ENCODE results near the gene EIF4EBP3. TPM values are rescaled to one million over a fixed set of nuclear protein-coding genes. Genes with fewer than 3 reads are reported as not detected.

The EIF4EBP3 gene
- total RNA-seq, 1 experiment from 2014 or later, result 6.5 TPM

DNA sequence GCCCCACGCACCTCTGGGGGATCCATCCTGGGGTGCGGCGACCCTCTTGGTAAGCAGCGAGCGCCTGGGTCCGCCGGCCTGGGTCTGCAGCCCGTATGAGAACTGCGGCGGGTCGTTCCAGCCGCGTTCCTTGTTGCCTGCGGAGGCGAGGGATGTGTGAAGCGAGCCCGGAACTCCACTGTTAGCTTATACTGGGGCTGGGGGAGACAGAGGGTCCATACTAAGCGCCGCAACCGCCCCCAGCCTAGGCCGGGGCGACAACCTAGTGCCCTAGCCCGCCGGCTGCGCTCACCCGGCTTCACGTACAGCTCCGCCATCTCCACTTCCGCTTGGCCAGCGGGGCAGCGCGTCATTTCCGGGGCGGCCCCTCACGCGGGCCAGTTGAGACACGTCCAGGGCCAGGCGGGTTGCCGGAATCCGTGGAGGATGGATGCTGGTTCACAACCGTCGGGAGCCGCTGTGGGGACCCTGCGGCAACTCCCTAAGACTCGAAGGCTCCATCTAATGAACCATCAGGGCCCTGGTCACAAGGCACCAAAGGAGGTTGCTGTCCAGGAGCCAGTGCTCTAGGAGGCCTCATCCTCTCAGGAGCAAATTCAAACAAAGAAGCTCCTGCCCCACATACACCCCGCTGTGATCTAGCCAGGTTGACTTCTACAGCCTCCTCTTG, 9.8 kb downstream of the EIF4EBP3 start, which contains the start of gene SRA1:
SRA1 (minus strand) TSS at position 338 of the 670 bp plus-strand sequence; CDS start at position 317, 21 bp downstream.
- DNase-seq (ENCODE audit: low spot score), result peak; percentile 90

DNA sequence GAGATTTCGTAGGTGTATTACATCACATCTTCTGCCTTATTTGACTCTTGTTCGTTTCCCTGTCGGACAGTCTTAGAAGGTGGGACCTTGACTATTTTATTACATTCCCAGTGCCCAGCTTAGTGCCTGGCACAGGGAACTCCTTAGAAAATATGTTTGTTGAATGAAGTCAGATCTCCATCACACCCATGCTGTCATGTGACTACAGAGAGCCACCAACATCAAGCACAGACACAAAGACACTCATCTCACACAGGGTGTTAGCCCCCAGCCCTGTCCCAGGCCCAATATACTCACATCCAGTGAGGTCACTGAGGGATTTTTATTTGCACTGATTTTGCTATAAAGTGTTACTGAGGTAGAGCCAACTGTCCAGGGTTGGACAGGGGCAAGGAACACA, 10.5 kb downstream of the EIF4EBP3 start:
- DNase-seq (ENCODE audit: low spot score), result no peak

DNA sequence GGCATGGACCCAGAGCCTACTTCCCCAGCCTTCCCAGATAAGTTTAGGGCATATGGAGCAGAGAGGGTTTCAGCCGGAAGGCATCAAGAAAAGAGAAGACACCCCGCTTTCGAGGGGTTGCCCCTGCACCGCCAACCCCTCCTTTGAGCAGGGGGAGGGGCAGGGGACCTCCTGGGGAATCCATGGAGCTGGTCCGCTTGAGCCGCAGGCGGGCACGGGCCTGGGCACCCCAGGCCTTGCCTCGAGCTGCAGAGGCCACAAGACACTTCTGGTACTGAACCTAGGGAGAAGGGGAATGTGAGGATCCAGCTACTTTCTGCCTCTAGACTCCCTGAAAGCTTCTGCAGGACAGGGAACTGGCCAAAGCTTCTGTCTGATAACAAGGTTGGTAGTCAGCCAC, 11.1 kb downstream of the EIF4EBP3 start:
- no peak for DNase-seq (ENCODE audit: low spot score)

DNA sequence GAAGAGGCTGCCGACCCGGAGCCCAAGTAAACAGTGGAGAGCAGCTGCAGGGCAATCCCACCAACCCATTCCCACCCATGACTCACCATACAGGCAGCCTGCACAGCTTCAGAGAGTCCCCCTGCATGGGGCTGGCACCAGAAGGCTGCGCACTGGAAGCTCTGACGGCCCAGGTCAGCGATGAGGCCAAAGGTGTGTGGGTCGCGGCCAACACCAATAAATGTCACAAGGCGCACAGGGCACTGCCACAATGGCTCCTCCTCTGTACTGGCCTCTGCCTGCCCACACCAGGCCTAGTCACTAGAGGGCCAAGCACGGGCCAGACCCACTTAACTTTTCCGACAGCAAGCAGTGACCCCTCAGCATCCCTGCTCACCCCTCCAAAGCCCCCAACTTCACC, 12.8 kb downstream of the EIF4EBP3 start:
- DNase-seq (ENCODE audit: low spot score), result no peak

DNA sequence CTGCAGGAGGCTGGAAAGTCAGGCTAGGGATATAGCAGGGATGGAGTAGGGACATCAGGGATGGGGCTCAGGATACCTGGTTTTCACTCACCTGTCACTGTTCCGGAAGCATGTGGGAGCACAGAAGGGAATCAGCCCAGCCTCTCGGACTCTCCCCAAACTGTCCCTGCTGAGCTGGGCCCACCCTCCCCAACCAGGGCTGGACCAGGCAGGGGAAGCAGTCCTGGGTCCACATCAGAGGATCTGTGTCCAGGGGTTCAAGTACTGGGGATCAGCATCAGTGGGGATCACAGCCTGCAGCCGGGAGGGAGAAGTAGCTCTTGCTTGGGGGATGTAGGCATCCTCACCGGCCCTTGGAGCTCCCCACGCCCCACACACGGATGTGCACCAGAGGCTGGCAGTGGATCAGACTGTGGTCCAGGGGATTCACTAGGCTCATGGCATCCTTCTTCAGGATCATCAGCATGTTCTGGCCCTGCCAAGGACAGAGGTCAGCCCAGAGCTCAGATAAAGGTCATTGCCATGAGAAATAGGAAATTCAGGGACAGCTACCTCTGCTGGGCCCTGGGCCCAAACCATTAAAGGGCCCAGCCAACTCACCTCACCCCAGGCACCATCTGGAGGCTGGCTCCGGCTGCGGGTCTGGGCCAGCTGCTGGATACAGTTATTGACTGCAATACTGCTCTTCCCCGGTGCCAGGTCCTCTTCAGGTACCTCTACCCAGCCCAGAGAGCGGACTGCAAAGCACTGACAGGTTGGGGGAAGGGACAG, 14.5 kb downstream of the EIF4EBP3 start:
- DNase-seq (ENCODE audit: low spot score), result no peak

DNA sequence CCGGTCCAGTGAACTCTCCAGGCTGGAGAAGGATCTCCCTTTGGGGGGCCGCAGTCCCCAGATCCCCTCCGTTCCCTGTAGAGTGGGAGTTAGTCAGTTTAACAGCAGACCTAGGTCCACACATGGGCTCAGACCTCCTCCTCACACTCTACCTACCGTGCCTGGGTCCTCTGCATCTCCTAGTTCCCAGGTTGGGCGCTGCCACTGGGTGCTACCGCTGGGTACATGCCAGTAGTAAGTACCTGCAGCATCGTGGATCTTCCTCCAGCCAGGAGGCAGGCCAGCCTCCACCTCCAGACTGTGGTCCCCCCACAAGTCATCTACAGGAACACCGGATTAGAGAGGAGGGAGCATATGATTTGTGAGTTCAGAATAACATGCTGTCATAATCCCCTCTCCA, 16.1 kb downstream of the EIF4EBP3 start:
- DNase-seq (ENCODE audit: low spot score), result no peak

DNA sequence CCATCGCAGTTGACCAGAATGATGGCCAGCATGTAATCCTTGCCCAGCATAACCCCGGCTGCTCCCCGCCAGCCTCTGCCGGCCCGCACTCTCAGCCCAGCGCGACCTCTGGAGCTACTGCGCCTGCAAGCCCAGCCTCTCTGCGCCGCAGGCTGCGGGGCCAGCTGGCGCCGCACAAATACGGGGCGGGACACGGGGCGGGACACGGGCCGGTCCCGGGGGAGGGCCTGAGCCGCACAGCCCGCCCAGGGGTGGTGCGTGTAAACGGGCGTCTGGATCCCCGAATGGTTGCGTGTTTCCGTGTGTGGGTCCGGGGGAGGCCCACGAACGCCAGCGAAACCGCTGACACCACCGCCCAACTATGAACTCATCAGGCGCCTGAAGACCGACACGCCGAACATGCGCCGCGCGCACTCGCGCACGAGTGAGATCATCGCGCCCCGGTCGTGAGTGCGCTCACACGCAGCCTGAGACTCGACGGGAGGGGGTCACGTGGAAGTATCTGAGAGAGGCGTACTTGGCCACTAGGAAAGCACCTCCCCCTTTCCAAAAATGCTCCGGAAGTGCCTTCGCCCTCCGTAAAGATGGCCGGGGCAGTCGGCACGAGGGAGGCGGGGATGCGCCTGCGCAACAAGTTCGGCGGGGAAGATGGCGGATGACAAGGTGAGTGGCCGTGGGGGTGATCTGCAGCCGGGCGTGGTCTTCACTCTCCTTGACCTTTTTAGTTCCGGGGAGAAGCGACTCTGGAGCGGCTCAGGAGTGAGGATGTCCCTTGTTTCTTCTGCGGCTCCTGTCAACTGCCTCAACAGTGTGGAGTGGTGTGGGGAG, 16.9 kb downstream of the EIF4EBP3 start, which contains the start of the genes APBB3 and SLC35A4:
APBB3 (minus strand) TSS at position 403 of the 828 bp plus-strand sequence; CDS start at position 50, 353 bp downstream.
SLC35A4 (plus strand) TSS at position 633 of the 828 bp plus-strand sequence. CDS start 2,342 bp downstream, outside the sequence.
- DNase-seq (ENCODE audit: low spot score), result peak; percentile 94

DNA sequence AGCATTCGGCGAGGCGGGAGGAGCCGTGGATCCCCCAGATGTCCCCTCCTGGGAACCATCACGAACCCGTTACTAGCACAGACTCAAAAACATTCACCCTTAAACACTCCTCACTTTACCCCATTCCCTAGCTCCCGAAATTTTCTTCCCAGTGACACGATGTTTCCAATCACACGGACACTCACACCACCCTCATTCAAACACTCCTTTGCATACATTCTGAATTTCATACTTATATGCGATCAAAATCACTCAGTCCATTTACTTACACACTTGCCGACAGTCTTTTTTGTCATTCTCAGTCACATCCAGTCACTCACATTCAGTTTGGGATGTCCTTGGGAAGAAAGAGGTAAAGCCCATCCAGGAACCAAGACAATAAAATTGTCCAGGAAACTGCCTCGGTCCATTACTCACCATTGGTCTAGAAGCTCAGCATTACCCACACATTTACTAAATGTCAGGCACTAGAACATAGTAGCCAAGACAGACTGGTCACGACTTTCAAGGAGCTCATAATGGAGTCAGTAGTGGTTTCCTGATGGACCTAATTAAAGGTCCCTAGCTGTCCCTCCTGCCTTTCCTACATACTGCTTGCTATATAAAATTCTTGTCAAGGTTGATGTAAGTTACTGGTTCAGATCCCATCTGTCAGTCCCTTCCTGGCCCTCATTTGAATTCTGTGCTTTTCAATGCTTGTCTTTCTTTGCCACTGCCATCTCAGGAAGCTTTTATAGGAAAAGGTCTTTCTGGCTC, 17.7 kb downstream of the EIF4EBP3 start:
- DNase-seq (ENCODE audit: low spot score), result peak; percentile 48

DNA sequence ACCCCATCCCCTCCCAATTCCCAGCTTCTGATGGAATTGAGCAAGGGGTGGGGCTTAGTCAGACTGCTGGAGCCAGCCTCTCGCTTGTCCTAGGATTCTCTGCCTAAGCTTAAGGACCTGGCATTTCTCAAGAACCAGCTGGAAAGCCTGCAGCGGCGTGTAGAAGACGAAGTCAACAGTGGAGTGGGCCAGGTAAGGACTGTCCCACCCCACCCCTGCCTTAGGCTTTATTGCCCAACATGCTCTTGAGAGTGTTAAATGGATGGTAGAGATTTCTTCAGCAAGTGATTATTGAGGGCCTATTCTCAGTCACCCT, 18.3 kb downstream of the EIF4EBP3 start:
- DNase-seq (ENCODE audit: low spot score), result no peak

DNA sequence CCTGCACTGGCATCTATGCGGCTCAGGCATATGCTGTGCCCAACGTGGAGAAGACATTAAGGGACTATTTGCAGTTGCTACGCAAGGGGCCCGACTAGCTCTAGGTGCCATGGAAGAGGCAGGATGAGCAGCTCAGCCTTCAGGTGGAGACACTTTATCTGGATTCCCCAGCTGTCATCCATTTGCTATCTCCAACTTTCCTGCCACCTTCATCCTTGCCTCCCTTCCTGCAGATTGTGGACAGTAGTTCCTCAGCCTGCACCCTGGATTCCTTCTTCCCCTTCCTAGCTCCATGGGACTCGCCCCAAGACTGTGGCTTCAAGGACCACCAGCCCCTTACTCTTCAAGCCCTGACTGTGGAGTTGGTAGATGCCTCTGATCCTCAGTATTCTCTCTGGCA, 19.2 kb downstream of the EIF4EBP3 start:
- no peak for DNase-seq (ENCODE audit: low spot score)

DNA sequence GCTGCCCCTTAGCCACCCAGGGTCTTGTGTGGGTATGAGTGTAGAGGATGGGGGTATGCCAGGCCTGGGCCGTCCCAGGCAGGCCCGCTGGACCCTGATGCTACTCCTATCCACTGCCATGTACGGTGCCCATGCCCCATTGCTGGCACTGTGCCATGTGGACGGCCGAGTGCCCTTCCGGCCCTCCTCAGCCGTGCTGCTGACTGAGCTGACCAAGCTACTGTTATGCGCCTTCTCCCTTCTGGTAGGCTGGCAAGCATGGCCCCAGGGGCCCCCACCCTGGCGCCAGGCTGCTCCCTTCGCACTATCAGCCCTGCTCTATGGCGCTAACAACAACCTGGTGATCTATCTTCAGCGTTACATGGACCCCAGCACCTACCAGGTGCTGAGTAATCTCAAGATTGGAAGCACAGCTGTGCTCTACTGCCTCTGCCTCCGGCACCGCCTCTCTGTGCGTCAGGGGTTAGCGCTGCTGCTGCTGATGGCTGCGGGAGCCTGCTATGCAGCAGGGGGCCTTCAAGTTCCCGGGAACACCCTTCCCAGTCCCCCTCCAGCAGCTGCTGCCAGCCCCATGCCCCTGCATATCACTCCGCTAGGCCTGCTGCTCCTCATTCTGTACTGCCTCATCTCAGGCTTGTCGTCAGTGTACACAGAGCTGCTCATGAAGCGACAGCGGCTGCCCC, 19.8 kb downstream of the EIF4EBP3 start:
- no peak for DNase-seq (ENCODE audit: low spot score)

DNA sequence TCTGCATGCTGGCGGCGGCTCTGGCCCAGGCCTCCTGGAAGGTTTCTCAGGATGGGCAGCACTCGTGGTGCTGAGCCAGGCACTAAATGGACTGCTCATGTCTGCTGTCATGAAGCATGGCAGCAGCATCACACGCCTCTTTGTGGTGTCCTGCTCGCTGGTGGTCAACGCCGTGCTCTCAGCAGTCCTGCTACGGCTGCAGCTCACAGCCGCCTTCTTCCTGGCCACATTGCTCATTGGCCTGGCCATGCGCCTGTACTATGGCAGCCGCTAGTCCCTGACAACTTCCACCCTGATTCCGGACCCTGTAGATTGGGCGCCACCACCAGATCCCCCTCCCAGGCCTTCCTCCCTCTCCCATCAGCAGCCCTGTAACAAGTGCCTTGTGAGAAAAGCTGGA, 20.4 kb downstream of the EIF4EBP3 start:
- no peak for DNase-seq (ENCODE audit: low spot score)

DNA sequence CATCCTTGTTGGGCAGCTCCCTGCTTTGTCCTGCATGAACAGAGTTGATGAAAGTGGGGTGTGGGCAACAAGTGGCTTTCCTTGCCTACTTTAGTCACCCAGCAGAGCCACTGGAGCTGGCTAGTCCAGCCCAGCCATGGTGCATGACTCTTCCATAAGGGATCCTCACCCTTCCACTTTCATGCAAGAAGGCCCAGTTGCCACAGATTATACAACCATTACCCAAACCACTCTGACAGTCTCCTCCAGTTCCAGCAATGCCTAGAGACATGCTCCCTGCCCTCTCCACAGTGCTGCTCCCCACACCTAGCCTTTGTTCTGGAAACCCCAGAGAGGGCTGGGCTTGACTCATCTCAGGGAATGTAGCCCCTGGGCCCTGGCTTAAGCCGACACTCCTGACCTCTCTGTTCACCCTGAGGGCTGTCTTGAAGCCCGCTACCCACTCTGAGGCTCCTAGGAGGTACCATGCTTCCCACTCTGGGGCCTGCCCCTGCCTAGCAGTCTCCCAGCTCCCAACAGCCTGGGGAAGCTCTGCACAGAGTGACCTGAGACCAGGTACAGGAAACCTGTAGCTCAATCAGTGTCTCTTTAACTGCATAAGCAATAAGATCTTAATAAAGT, 21.1 kb downstream of the EIF4EBP3 start:
- DNase-seq (ENCODE audit: low spot score), result no peak

DNA sequence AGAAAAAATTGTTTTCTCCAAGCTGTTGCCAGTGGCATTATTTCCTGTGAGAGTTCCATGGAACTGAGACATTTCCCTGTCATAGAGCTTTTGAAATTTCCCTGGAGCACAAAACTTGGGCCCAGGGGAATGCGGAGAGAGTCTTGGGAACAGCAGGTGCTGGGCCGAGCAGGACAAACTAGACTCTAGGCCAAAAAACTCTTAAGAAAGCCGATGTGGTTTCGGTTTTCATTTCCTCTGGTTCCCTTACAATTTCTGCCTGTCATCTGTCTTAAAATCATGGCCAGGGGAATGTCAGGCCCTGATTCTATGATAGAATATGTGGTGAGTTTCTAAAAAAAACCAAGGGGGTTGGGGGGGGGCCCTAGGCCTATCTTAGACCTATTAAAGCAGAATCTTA, 21.7 kb downstream of the EIF4EBP3 start:
- DNase-seq (ENCODE audit: low spot score), result no peak

DNA sequence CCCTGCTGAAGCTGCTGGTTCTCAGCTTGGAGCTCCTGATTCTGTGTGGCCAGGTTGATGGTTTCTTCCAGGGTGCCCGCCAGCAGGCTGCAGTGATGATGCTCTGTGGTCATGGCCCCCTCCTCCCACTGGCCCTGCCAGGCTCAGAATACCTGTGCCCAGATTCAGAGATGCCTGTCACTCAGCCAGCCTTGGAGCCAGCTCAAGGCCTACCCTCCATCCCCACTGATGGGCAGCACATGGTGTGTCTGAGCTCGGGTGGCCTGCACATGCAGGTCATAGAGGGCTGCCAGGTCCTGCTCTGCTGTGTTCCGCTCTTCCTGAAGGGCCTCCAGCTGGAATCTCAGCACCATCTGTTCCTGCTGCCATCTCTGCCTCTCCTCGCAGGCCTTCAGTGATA, 22.6 kb downstream of the EIF4EBP3 start:
- DNase-seq (ENCODE audit: low spot score), result no peak

DNA sequence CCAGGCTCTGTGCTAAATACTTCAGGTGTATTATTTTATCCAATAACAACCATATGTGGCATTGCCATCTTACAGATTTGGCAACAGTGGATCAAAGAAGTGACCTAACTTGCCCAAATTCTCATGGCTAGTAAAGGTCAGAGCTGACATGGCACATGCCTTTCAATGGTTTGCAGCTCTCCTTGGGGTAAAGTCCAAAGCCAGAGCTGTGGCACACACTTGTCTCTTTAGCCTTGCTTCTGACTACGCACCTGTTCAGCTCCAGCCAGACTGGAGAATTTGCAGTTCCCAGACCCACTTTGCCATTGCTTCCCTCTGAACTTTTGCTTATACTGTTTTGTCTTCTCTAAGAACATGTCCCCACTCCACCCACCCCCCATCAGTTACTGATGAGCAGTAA, 23.0 kb downstream of the EIF4EBP3 start:
- no peak for DNase-seq (ENCODE audit: low spot score)

DNA sequence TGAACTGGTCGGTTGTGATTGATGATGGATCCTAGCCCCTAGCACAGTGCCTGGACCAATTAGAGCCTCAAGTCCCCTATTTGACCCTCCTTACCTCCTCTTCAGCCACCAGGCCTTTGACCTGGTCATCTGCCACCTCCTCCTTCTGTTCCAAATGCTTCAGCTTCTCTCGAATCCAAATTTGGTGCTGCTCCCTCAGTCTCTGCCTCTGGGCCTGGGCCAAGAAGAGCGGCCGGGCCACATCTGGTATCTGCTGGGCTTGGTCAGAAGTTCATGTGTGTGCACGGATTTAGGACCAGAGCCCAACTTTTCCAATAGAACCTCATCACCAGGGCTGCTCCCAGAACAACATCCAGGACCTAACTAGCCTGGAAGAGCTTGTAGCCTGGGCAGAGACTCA, 23.6 kb downstream of the EIF4EBP3 start:
- DNase-seq (ENCODE audit: low spot score), result no peak

DNA sequence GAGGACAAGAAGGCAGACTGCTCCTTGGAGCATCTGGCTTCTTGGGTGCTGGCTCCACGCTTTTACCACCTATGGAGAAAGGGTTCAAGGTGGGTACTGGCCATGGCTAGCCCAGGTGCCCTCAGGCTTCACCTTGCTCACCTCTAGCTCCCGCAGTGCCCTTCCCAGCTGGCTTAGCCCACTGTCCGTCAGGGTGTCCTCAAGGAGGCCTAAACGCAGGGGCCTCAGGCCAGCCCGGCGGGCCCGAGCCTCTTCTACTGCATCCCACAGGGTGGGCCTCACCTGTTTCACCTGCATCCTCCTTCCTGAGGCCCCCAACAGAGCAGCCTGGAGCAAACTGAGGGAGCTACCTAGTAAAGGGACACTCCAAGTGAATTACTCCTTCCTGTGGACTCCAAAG, 26.2 kb downstream of the EIF4EBP3 start:
- DNase-seq (ENCODE audit: low spot score), result no peak

DNA sequence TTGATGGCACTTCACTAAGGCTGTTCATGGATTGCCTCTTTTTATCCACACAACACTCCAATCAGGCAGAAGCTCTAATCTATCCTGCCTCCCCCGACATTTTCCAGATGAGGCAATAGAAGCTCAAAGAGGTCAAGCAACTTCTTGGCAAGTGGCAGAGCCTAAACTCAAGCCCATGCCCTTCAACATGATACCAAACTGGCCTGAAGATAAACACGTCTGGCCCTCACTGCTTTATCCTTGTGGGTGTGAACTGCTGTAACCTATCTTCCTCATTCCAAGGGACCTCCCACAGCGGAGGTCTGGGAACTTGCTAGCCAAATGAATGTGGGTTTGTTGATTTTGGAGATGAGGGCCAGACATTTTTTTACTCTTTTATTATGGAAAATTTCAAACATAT, 26.7 kb downstream of the EIF4EBP3 start:
- no peak for DNase-seq (ENCODE audit: low spot score)

DNA sequence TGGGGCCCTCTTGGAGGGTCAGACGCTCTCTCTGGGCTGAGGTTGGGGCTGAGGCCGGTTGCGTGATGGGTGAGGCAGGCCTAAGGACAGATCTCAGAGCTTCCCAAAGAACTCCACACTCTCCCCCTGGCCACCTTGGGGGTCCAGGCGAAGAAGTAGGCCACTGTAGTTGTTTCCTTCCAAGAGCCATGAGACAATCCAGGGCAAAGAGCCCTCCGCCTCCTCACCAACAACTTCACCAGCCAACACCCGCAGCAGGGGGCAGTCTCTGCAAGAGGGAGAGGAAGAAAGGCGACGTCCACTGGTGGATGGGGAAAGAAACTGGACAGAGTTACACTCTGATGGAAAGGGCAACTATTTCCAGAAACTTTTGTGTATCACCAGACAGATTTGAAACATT, 27.8 kb downstream of the EIF4EBP3 start:
- DNase-seq (ENCODE audit: low spot score), result peak; percentile 77

All from HT-29 (cell line).